ENCODE measurements around the gene PF4V1. TPM values are rescaled to one million over a fixed set of nuclear protein-coding genes. Genes with fewer than 3 reads are reported as not detected.
A peak's percentile ranks its signal among the peaks of the same experiment; 100 is the strongest.

PF4V1 gene, protein sequence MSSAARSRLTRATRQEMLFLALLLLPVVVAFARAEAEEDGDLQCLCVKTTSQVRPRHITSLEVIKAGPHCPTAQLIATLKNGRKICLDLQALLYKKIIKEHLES
- total RNA-seq: not detected in 2 replicates
- polyA plus RNA-seq (2012): not detected

DNA sequence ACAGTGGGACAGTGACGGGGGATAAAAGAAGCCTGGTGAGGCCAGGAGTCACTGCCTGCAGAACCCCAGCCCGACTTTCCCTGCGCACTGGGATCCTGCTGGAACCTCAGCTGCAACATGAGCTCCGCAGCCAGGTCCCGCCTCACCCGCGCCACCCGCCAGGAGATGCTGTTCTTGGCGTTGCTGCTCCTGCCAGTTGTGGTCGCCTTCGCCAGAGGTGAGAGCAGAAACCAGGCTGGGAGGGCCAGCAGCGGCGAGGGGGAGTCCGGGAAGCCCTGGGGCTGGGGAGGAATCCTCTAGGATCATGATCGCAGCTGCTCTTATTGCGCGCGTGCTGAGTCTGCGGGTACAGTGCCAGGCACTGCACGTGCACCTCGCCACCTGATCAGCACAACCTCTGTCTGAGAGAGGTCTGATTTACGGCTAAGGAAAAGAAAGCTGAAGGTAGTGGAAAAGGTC lies at the start of gene PF4V1:
Gene PF4V1 (plus strand): TSS at position 51 of the 459 bp plus-strand sequence. CDS start 67 bp downstream, at position 118.
- no peak for DNase-seq (ENCODE audit: low read depth)

DNA sequence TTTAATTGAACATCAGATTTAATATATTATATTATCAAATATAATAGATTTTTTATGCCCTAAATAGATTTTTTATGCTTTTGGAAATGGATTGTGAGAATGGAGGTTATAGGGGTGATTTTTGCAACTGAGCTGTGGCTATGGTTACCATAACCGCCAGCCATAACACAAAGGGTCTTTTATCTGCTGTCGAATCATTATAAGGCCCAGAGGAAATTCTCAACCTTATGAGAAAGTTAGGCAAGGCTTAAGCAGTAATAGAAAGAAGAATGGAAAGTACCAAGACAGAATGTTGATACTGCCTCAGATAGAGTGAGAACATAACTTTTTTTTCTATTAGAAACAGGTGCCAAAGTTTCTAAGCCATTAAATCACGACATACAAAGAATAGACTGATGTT lies 42.9 kb upstream of the PF4V1 start:
- DNase-seq (ENCODE audit: low read depth): no peak

DNA sequence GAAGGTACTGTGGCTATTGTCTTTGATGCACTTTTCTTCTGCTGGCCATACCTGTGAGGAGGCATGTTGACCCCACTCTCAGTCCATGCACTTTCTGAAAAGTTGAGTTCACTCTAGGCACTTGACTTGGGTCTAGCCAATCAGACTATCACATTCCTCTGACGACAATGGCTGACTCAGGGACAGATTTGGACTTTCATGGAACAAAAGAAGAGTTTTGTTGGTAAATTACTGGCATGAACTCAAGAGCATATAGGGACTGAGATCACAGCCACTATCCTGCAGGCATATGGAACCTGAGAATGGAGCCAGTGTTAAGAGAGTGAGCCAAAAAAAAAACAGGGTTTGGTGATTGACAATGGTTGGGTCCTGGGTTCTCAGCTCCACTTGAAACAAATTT lies 41.3 kb upstream of the PF4V1 start:
- DNase-seq (ENCODE audit: low read depth): no peak

DNA sequence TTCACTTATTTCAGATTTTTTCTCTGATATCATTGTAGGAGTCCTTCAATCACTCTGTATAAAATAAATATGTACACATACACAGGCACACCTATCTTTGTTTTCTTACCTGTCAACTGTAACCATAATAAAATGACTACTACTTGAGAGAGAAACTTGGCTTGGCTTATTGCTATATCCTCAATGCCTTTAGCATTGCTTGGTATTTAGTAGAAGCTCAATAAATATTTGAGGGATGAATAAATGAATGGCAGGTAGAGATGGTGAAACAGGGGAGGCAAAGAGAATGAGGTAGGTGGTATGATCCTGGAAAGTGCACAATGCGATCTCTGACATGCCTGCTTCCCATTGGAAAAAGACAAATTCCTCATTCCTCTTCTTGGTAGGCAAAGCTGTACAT lies 38.4 kb upstream of the PF4V1 start:
- no peak for DNase-seq (ENCODE audit: low read depth)

DNA sequence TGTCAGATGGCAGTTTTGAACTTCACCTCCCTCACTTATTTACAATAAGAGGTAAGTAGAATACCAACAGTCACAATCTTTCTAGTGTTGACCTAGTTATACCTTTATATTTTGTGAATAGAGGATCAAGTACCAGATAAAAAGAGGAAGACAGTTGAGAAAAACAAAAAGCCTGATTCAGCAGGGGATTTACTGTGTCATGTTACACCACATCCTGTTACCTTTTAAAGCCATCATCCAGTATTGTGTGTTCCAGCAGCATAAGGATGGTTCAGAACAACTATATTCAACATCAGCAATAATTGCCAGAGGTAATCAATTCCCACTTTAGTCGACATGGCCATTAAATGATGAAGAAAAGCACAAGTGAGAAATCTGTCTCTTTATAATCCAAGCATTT lies 38.0 kb upstream of the PF4V1 start:
- peak; percentile 21 for DNase-seq (ENCODE audit: low read depth)

DNA sequence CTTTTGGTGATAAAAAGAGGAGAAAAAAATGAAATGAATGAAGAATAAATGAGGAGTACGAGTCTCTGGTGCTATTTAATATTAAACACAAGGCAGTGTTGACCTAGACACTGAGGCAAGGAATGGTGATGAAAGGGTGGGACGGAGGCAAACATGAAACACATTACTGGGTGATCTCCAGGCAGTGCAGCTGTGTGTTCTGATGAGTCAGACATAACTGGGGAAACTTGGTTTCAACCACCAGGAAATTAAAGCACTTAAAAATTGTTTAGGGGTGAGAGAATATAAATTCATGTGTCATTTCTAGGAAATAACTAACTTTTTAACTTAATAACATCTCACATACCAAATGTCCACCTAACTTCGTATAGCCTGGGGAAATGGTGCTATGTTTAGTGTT lies 36.3 kb upstream of the PF4V1 start:
- peak; percentile 83 for DNase-seq (ENCODE audit: low read depth)

DNA sequence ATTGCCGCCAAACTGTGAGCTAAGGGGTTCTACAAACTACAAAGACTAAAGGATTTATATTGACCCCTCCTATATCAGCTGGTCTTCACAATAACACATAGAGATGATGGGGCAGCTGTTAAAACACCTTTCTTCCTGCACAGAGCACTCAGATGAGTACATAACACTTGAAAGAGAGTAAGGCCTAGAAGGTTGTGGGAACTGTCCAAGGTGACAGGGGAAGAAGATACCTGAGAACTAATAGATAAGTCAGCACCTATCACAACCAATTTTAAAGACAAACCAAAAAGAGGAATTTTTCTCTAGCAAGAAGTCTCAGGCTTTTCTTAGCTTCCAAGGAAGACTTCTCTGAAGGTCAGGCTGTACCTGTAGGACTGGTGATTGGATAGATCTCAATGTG lies 35.8 kb upstream of the PF4V1 start:
- peak; percentile 10 for DNase-seq (ENCODE audit: low read depth)

DNA sequence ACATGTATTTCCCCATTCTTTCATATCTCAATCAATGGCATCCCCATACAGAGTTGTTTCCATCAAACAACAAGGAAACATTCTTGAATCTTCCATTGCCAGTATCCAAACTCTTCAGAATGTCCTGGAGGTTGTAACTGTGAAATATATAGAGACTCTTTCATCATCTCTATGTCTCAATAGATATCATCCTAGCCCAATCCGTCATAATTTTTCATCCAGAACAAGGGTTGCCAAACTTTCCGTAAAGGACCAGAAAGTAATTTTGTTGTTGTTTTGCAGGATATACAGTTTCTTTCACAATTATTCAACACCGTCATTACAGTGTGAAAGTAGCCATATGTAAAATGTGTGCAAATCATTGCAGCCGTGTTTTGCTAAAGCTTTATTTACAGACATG lies 31.8 kb upstream of the PF4V1 start:
- DNase-seq (ENCODE audit: low read depth): no peak

DNA sequence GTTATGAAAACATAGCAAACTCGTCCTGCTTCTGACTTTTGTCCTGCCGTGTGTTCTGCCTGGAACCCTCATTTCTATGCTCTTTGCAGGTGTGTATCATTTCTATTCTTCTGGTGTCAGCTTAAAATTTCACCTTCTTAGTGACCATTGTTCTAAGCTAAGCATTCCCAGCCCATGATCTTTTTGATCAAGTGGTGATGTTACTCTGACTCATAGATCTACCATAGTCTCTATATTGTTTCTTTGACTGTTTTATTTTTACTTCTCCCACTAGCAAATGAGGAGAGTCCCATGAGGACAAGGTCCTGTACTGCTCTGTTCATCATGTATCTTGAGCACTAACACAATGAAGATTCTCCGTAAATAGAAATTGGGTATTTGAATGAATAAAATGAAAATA lies 30.7 kb upstream of the PF4V1 start:
- DNase-seq (ENCODE audit: low read depth): no peak

DNA sequence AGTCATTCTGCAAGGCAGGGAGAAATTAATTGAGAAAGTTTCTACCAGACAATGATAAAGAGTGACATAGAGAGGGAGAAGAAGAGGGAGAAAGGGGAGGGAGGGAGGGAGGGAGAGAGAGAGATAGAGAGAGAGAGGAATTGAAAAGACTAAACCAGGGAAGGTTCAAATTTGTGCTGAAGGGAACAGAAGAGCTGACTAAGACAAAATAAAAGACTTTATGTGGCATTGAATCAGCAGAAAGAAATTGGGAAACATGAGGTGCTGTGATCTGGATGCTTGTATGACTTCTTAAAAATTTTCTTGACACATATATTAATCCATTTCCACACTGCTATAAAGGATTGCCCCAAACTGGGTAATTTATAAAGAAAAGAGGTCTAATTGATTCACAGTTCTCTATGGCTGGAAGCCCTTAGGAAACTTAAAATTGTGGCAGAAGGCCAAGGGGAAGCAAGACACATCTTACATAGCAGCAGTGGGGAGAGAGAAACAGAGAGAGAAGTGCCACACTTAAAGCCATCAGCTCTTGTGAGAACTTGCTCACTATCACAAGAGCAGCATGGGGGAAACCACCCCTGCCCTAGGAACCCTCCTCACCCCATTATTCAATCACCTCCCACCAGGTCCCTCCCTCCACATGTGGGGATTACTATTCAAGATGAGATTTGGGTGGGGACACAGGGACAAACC lies 30.1 kb upstream of the PF4V1 start:
- no peak for DNase-seq (ENCODE audit: low read depth)

DNA sequence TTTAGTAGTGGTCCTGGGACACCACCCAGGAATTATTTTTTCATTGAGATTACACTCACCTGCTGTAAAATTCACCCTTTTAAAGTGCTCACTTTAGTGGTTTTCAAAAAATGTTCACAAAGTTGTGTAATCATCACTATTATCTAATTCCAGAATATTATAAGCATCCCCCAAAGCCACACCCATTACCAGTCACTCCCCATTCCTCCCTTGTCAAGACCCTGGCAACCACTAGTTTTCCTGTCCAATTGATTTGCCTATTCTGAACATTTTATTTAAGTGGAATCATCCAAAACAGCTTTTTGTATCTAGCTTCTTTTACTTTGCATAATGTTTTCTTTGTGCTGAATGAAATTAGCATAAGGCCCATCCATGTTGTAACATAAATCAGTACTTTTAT lies 29.3 kb upstream of the PF4V1 start:
- DNase-seq (ENCODE audit: low read depth): no peak

DNA sequence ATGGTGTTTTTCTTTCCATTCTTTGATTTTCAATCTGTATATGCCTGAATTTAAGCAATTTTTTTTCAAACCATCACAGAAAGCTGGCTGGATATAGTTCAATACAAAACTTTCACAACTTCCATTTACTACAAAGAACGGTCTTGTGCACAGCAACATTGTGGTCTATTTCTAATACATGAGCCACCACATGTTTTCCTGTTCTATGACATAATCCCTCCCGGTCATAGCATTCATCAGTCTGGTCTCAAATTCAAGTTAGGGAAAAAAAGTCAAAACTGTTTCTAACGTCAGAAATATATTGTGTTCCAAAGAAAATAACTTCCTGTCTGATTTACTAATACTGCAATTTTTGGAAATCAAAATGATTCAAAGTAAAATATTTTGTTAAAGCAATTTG lies 24.1 kb upstream of the PF4V1 start:
- peak; percentile 51 for DNase-seq (ENCODE audit: low read depth)

DNA sequence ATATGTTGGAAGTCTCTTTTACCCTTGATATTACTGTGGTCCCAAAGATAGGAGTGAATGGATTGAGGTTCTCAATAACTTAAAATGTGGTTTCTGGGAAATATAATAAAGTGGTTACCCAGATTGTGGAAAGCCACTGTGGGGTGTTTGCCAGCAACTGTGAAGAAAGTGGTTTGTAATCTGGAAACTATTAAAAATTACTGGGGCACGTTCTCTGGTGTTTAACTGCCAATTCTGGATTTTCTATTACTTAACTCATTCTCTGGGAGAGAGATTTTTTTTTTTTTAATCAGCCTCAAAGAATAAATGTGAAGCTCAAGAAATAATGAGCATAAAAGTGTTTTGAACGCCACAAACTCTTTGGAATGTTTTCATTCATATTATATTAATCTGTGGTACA lies 21.5 kb upstream of the PF4V1 start:
- DNase-seq (ENCODE audit: low read depth): peak; percentile 40

DNA sequence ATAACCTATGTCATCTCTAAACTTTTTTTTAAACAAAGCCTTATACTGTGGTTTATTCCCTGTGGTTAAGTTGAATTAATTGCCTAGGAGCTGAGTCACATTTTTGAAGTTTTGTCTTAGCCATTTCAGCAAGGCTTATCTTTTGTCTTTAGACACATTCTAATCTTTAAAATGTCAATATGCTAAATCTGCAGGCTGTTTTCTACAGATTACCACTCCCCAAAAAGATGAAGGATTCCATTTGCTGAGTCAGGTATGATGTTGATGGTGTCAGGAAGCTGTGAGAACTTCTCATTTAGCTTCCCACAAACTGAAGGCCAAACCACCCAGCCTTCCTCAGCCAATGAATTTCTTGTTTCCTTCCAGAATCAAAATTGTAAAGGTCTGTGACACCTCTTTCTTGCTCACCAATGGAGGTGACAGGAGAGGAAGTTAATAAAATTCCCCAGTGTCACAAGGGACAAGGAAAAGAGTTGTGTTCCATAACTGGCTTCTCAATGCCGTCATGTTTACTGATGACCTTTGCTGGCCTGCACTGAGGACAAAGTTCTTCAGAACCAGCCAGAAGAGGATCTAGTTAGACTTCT lies 20.4 kb upstream of the PF4V1 start:
- DNase-seq (ENCODE audit: low read depth): no peak

DNA sequence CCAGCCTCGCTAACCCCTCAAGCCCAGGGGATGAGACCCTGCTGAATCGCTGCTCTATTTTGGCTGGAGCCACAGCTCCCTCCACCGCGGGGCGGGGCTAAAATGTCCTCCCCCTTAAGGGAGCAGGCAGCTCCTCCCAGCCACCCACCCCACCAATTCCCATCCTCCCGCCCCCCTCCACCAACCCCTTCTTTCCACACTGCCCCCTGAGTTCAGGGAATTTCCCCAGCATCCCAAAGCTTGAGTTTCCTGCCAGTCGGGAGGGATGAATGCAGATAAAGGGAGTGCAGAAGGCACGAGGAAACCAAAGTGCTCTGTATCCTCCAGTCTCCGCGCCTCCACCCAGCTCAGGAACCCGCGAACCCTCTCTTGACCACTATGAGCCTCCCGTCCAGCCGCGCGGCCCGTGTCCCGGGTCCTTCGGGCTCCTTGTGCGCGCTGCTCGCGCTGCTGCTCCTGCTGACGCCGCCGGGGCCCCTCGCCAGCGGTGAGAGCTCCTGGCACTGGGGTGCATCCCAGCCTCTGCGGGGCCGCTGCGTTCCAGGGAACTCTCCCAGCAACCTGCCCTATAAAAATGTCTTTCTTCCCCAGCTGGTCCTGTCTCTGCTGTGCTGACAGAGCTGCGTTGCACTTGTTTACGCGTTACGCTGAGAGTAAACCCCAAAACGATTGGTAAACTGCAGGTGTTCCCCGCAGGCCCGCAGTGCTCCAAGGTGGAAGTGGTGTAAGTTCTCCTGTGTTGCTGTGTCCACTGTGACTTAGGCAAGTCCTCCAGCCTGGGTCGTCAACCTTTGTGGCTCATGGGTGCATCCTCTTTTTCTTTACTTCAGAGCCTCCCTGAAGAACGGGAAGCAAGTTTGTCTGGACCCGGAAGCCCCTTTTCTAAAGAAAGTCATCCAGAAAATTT lies 16.5 kb upstream of the PF4V1 start, which contains the start of gene CXCL6:
Gene CXCL6 (plus strand): TSS at position 306 of the 907 bp plus-strand sequence. CDS start 73 bp downstream, at position 379.
- DNase-seq (ENCODE audit: low read depth): no peak

DNA sequence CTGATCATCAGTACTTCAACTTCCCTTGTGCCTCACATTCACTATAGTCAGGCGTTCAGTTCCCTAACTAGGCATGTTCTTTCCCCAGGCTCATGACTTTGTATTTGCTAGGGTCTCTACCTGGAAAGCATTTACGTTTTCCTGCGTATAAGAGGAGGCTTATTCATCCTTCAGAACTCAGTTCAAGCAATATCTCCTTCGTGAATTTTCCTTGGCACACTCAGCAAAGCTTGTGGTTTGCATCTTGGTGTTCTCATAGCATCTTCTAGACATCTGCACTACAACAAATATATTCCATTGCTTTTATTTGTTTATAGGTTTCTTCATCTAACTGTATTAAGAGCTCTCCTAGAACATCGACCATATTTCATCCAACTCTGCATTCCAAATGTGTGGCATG lies 14.0 kb upstream of the PF4V1 start:
- DNase-seq (ENCODE audit: low read depth): no peak

DNA sequence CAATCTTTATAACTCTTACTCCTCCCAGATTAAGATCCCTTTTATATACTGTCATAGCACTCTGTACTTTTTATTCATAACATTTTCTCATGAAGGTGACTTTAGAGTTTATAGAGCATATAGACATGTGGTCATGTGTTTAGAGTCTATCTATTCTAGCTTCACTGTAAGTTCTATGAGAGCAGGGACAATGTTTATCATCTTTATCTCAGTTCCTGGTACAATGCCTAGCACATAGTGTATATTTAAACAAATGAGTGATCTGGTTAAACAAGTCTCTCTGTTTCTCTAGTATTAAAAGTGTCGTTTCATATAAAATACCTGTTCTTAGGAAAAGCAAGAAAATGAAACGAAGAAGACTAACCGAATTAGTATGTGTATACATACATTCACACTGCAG lies 13.4 kb upstream of the PF4V1 start:
- DNase-seq (ENCODE audit: low read depth): no peak

DNA sequence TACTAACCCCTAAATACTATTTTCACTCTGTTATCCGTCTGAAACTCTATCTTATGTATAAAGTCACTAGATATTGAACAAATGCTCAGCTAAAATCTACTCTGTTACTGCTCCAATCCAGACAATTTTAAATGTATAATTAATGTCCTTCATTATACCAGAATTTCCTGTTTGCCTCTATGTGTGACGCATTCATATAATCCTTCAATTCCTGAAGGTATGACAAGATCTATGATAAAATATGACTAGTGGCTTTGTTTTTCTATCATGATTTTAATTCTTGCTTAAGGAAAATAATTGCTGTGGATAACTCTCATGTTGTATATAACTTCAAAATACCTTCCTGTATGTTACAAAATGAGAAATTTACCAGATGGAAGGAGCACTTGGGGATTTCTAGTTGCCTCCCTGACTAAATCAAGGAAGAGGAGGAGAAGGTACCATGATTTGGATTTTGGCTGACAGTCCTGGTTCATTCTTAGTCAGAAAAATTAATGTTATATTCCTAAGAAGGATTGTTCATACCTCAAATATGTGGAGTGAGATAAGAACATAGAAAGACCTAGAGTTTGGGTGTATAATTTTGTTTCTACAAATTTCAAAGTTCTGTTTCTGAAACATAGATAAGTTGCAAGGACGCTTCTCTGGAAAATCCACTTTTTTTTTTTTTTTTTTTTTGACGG lies 11.7 kb upstream of the PF4V1 start:
- DNase-seq (ENCODE audit: low read depth): no peak

DNA sequence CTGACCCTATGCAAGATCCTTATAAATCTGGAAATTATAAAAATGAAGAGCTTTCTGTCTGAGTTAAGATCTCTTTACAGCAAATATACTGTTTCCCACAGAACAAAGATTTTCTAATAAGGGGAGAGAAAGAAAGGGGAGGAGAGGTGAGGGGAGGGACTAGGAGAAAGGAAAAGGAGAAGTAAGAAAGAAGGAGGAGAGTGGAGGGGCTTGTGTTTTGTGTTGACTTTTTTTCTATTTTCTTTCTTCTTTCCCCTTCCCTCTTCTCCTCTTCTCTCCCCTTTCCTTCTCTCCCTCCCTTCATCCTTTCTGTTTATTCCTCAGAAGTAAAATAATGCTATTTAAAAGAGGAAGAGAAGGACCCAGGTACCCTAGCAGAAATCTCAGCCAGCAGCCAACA lies 10.4 kb upstream of the PF4V1 start:
- no peak for DNase-seq (ENCODE audit: low read depth)

DNA sequence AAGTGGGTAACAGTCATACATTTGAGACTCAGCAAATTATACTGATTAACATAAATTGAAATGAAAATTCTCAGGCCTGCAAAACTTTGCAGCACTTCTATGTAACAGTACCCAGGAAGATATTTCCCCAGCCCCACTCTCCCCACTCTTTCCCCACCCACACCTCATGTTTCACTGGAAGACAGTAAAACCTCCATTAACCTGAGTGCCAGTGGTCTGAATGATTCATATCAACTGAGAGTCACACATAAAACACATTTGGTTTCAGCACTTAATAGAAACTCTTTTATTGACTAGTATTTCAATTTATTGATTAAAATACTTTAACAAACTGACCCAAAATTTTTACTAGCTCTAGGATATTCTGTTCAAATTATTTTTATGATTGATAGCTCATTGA lies 9.7 kb upstream of the PF4V1 start:
- no peak for DNase-seq (ENCODE audit: low read depth)

DNA sequence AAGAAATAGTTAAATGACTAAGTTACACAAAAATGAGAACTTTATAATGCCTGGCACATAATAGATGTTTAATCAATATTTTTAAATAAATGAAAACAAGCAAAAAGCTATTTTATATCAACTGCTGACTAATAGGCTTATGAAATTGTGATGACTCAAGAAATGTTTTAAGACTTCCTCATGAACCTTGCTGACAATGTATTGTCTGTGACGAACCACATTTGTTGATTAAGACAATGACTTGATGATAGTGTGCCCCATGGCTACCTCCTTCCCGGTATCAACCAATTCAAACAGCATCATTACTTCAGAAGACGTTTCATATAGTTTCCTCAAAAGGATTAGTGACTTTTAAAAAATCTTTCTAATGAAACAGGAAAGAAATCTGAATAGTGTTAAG lies 8.8 kb upstream of the PF4V1 start:
- DNase-seq (ENCODE audit: low read depth): no peak
